Activated B cell treated with CpG ODN at 0.5 μM for 24 hours (primary cell): ENCODE measurements around the gene CDCP1. TPM values are rescaled to one million over a fixed set of nuclear protein-coding genes. Genes with fewer than 3 reads are reported as not detected.
"Not testable (repeated sequence)": the region's sequence is repeated elsewhere in the genome, so short reads cannot be mapped to it uniquely, and the experiment has no call there.

Experiments
- ATAC-seq: fragments of 200-7000 bp; cut with Tn5 transposase; one replicate; pipeline ENCODE4 v1.10.0; 2021; ENCODE audit warnings: low read depth, mild to moderate bottlenecking, moderate library complexity
- CTCF ChIA-PET: fragments of 350-600 bp; sonication (Branson Sonifier 250); formaldehyde crosslinking; loops from one replicate; lab custom pipeline; 2021; ENCODE audit warnings: antibody characterized with exemption; lab: Charles Lee
- POLR2A ChIA-PET: fragments of 350-600 bp; sonication (Branson Sonifier 250); formaldehyde crosslinking; loops from one replicate; lab custom pipeline; 2021; ENCODE audit warnings: antibody characterized with exemption; lab: Charles Lee
- DNase-seq: peaks from one replicate; pipeline ENCODE4 v3.0.0; 2022
- H3K27ac Mint-ChIP-seq: one replicate; pipeline ENCODE4 v1.8.0; 2020; ENCODE audit warnings: mixed read lengths
- H3K27me3 Mint-ChIP-seq: one replicate; pipeline ENCODE4 v1.8.0; 2021; ENCODE audit warnings: mixed read lengths
- H3K36me3 Mint-ChIP-seq: one replicate; pipeline ENCODE4 v1.8.0; 2021; ENCODE audit warnings: low read depth, mixed read lengths
- H3K4me1 Mint-ChIP-seq: one replicate; pipeline ENCODE4 v1.8.0; 2021; ENCODE audit warnings: mixed read lengths
- H3K4me3 Mint-ChIP-seq: one replicate; pipeline ENCODE4 v1.8.0; 2020; ENCODE audit warnings: mild to moderate bottlenecking, mixed read lengths
- H3K9me3 Mint-ChIP-seq: one replicate; pipeline ENCODE4 v1.8.0; 2020; ENCODE audit warnings: mixed read lengths
- intact Hi-C: fragments of 100-400 bp; cut with micrococcal nuclease; formaldehyde crosslinking; loops from one replicate; pipeline ENCODE4 v1.15.1; 2024
- total RNA-seq: library from RNA; stranded (reverse); gene quantifications from 2 replicates; pipeline ENCODE4 v1.2.3, GENCODE V29; 2022
- TF ChIP-seq, protein P1 (sequence below): fragments of 200-600 bp; IDR thresholded peaks from one replicate; pipeline ENCODE4 v1.8.0; 2022; ENCODE audit warnings: antibody characterized with exemption, mild to moderate bottlenecking

Gene CDCP1
- total RNA-seq, 1 donor from 2014 or later = not detected

DNA sequence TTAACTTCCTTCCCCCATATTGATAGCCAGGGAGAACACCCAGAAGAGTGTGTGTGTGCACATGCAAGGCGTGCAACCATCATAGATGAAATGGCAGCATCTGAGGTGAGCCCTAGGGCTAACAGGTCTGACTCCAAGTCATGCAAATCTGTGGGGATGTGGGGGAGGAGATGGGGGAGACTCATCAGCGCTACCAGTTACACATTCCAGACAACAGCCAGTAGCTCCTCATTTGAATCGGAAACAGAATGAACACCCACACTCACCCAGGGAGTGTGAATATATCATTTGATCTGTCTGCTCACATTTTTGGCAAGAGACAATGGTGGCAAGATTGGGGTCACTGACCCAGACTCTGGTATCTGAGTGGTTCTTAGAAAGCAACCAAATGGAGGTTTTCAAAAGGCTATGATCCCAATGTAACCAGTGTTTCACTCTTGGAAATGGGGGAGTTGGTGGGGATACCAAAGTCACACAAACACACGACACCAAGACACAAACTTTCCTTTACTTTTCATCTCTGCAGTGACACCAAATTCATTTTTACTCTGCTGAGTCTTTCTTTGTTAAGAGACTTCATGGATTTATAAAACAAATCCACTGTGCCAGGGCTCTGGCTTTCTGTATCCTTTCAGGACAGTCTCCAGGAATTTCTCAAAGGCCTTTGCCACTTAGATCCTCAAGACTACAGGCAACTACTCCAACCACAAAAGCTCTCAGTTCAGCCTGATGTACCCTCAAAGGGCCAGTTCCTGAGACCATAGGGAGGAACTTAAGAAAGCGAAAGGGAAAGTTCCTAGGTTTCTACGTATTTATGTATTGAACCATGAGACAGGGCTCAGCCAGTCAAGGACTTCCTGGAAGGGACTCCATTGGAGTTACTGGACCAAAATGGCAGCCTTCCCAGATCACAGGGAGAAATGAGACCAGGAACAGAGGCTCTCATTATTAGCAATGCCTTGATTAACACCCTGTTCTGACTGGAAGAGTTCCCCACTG is 2.2 kb downstream of the CDCP1 start:
- CTCF ChIA-PET = no interaction called here
- intact Hi-C loops = no loop called here
- TF ChIP-seq, protein P1, sequence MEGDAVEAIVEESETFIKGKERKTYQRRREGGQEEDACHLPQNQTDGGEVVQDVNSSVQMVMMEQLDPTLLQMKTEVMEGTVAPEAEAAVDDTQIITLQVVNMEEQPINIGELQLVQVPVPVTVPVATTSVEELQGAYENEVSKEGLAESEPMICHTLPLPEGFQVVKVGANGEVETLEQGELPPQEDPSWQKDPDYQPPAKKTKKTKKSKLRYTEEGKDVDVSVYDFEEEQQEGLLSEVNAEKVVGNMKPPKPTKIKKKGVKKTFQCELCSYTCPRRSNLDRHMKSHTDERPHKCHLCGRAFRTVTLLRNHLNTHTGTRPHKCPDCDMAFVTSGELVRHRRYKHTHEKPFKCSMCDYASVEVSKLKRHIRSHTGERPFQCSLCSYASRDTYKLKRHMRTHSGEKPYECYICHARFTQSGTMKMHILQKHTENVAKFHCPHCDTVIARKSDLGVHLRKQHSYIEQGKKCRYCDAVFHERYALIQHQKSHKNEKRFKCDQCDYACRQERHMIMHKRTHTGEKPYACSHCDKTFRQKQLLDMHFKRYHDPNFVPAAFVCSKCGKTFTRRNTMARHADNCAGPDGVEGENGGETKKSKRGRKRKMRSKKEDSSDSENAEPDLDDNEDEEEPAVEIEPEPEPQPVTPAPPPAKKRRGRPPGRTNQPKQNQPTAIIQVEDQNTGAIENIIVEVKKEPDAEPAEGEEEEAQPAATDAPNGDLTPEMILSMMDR = no peak
- no peaks in the 10 kb centered on the region for H3K9me3 Mint-ChIP-seq
- POLR2A ChIA-PET = no interaction called here
- peaks cover 24% of the 10 kb centered on the region for H3K4me1 Mint-ChIP-seq
- DNase-seq = no peak
- peaks cover 53% of the 10 kb centered on the region for H3K27me3 Mint-ChIP-seq
- H3K36me3 Mint-ChIP-seq = no peaks in the 10 kb centered on the region
- no peak overlapping the region for H3K27ac Mint-ChIP-seq
- no peak for ATAC-seq
- peak overlapping the region; percentile 41 for H3K4me3 Mint-ChIP-seq

DNA sequence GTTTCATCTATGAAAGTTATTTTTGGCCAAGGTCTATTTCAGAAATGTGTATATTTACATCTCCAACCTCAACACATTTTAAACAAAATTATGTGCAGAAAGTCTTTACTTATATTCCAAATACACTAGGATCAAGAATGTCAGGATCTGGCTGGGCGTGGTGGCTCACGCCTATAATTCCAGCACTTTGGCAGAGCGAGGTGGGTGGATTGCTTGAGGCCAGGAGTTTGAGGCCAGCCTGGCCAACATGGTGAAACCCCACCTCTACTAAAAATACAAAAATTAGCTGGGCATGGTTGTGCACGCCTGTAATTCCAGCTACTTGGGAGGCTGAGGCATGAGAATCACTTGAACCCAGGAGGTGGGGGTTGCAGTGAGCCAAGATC is 5.4 kb downstream of the CDCP1 start:
- ATAC-seq, POLR2A ChIA-PET, CTCF ChIA-PET, H3K36me3 Mint-ChIP-seq, H3K4me3 Mint-ChIP-seq, DNase-seq, H3K27ac Mint-ChIP-seq, intact Hi-C loops, H3K9me3 Mint-ChIP-seq: not testable (repeated sequence)
- Mint-ChIP-seq H3K27me3 (peaks cover 34% of the 10 kb centered on the region), H3K4me1 (peaks cover 19% of the 10 kb centered on the region)

DNA sequence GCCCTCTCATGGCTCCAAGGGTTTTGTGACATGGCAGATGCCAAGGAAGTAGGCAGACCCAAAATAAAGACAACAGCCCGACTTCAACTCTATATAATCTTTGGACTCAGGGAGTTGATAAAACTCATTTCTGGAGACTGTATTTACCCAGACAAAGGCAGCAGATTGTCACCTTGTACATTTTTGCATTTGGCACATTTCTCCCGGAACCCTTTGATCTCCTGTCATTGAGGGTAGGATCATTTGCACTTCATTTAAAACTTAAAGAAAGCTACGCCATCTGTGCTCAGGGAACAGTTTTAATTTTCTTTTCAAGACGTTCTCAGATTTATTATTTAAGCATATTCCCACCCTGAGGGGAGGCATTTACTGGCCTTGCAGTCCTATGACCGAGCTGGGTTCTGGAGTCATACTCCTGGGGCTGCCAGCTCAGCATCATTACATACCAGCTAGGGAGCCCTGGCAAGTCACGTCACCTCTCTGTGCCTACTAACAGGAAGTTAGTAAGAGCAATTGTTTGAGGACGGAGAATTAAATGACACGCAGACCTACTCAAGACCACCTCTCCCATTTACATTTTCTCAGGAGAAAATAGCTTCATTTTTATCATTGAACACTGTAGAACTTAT is 5.9 kb downstream of the CDCP1 start:
- intact Hi-C loops = no loop called here
- no peak overlapping the region for H3K27ac Mint-ChIP-seq
- CTCF ChIA-PET = no interaction called here
- H3K36me3 Mint-ChIP-seq = no peaks in the 10 kb centered on the region
- POLR2A ChIA-PET = no interaction called here
- H3K27me3 Mint-ChIP-seq = peaks cover 30% of the 10 kb centered on the region
- H3K9me3 Mint-ChIP-seq = no peaks in the 10 kb centered on the region
- H3K4me3 Mint-ChIP-seq = no peak overlapping the region
- TF ChIP-seq, protein P1 = no peak
- peaks cover 15% of the 10 kb centered on the region for H3K4me1 Mint-ChIP-seq
- DNase-seq = no peak
- ATAC-seq = no peak

DNA sequence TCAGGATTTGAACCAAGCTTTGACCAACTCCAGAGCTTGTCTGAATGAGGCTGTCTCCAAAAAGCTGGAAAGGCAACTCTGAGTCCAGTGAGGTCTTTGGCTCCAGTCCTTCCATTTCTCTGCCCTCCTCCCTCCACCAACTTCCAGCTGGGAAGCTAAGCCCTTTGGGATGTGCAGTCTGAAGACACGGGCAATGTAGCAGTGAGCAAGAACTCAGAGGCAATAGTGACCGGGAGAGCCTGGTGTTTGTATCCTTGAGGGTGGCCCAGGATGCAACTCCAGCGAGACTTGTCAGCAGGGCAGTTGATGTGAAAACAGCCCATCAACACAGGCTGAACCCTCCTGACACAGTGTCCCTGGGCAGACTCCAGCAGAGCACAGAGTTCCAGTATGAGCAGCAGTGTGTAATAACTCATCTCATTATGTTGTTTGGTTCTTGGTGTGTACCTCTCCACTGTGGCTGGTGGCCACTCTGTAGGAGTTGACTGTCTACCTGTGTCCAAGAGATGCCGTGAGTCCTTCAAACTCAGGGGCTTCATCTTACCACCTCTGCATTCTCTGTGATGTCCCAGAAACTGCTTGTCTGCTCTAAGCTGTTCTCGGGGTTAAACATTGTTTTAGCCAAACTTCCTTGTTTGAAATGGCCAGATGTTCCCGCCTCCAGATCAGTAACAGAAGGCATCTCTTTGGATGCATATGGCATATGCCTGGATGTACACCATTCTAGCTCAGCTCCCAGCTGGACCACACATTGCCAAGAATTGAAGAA is 6.6 kb downstream of the CDCP1 start:
- H3K4me1 Mint-ChIP-seq = peaks cover 10% of the 10 kb centered on the region
- H3K27ac Mint-ChIP-seq = no peak overlapping the region
- intact Hi-C loops = no loop called here
- no peaks in the 10 kb centered on the region for H3K9me3 Mint-ChIP-seq
- TF ChIP-seq, protein P1 = no peak
- no peak for ATAC-seq
- H3K36me3 Mint-ChIP-seq = no peaks in the 10 kb centered on the region
- POLR2A ChIA-PET = no interaction called here
- no peak overlapping the region for H3K4me3 Mint-ChIP-seq
- H3K27me3 Mint-ChIP-seq = peaks cover 27% of the 10 kb centered on the region
- DNase-seq = no peak
- CTCF ChIA-PET = no interaction called here

DNA sequence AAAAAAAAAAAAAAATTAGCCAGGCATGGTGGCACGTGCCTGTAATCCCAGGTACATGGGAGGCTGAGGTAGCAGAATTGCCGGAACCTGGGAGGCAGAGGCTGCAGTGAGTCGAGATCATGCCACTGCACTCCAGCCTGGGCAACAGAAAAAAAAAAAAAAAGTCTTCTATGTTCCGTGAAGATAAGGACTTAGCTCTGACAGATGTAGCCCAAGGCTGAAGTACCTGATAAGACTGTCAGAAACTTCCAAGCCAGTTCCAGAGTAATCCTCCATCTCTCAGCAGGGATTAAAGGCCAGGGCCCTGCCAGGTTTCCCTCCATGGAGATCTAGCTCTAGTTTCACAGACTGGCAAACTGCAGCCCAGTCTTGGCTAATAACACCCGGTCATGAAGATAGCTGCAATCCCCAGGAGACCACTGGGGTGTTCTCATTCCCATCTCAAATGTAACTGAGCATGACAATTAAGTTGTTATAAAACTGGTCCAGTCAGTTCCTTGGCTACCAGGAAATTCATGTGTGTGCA is 8.5 kb downstream of the CDCP1 start:
- H3K9me3 Mint-ChIP-seq = no peaks in the 10 kb centered on the region
- H3K36me3 Mint-ChIP-seq = no peaks in the 10 kb centered on the region
- no peak overlapping the region for H3K4me3 Mint-ChIP-seq
- H3K27ac Mint-ChIP-seq = no peak overlapping the region
- intact Hi-C loops = no loop called here
- no peaks in the 10 kb centered on the region for H3K4me1 Mint-ChIP-seq
- ChIA-PET POLR2A (no interaction called here), CTCF (no interaction called here)
- no peak for ATAC-seq
- peaks cover 15% of the 10 kb centered on the region for H3K27me3 Mint-ChIP-seq
- TF ChIP-seq, protein P1 = no peak
- DNase-seq = no peak
